HCT116 (cell line): ENCODE data around the gene LRRC4B. TPM values are rescaled to one million over a fixed set of nuclear protein-coding genes. Genes with fewer than 3 reads are reported as not detected.
A peak's percentile ranks its signal among the peaks of the same experiment; 100 is the strongest.

ENCODE experiments used
- ATAC-seq: fragments of 200-7000 bp; cut with Tn5 transposase; 2 replicates; pipeline ENCODE4 v1.9.1; 2020; ENCODE audit warnings: mild to moderate bottlenecking, moderate library complexity
- BruUV-seq: library from RNA; stranded (reverse); fragments of 400-500 nt; replicated peaks from 2 replicates; lab custom pipeline; 2021; lab: Mats Ljungman, UMichigan
- CTCF ChIA-PET: fragments of 300-600 bp; sonication (Branson Sonifier 250); formaldehyde crosslinking; loops from one replicate; lab custom pipeline; 2021; ENCODE audit warnings: antibody characterized with exemption; lab: Charles Lee
- POLR2A ChIA-PET: fragments of 300-600, 350-600 bp; sonication (Branson Sonifier 250); formaldehyde crosslinking; loops from one replicate; lab custom pipeline; 2021; ENCODE audit warnings: antibody characterized with exemption; lab: Charles Lee
- RAD21 ChIA-PET, 2 experiments: fragments of 300-600 bp; sonication (Branson Sonifier 250); formaldehyde crosslinking; loops; one replicate each; lab custom pipeline; 2023; ENCODE audit warnings: low total read pairs in 2 of 2; ENCODE audit not compliant: uncharacterized antibody in 2 of 2, unreplicated experiment in 2 of 2, low non-redundant PET in 1 of 2; lab: Charles Lee
- DNase-seq: peaks from one replicate; pipeline ENCODE4 v3.0.0-alpha.2; 2010; ENCODE audit warnings: low read depth, low spot score
- H2AFZ ChIP-seq: fragments of 200-600 bp; shearing (Covaris generic), sonication (generic); 2 replicates; pipeline ENCODE4 v1.6.1; 2017; ENCODE audit warnings: low read depth, mixed run types, mixed read lengths, antibody characterized with exemption, low read length; ENCODE audit not compliant: poor library complexity, severe bottlenecking
- H3K27ac ChIP-seq: 2 replicates; pipeline ENCODE4 v1.5.1; 2012; ENCODE audit warnings: low read depth, low read length
- H3K27me3 ChIP-seq: fragments of 200-600 bp; sonication (generic); 2 replicates; pipeline ENCODE4 v1.6.1; 2016; ENCODE audit warnings: mixed run types, low read length, mixed read lengths; ENCODE audit not compliant: insufficient read depth
- H3K36me3 ChIP-seq, 2 experiments: fragments of 200-500 bp in 1 of 2; fragments of 200-600 bp in 1 of 2; sonication (Bioruptor generic) in 1 of 2; sonication (generic) in 1 of 2; 2 replicates each; pipeline versions ENCODE4 v1.5.1 to v1.6.1; 2014 to 2016; ENCODE audit warnings: low read length in 2 of 2, inconsistent platforms in 1 of 2, mixed read lengths in 1 of 2, mixed run types in 1 of 2; ENCODE audit not compliant: insufficient read depth in 2 of 2, control insufficient read depth in 1 of 2
- H3K4me1 ChIP-seq, 2 experiments: fragments of 200-600 bp in 1 of 2; sonication (generic) in 1 of 2; 2 replicates each; pipeline versions ENCODE4 v1.5.1 to v1.6.1; 2012 to 2017; ENCODE audit warnings: low read length in 2 of 2, inconsistent platforms in 1 of 2, mild to moderate bottlenecking in 1 of 2, mixed read lengths in 1 of 2, mixed run types in 1 of 2, moderate library complexity in 1 of 2; ENCODE audit not compliant: insufficient read depth in 2 of 2, control insufficient read depth in 1 of 2
- H3K4me2 ChIP-seq: fragments of 200-600 bp; sonication (generic); 2 replicates; pipeline ENCODE4 v1.6.1; 2017; ENCODE audit warnings: mixed run types, low read length, mixed read lengths
- H3K4me3 ChIP-seq, 2 experiments: fragments of 200-600 bp in 1 of 2; sonication (generic) in 1 of 2; replicated peaks in 1 of 2; 2 replicates each; pipeline ENCODE4 v1.5.1; 2011 to 2016; ENCODE audit warnings: low read length in 2 of 2, control low read depth in 1 of 2, low read depth in 1 of 2, mild to moderate bottlenecking in 1 of 2, mixed read lengths in 1 of 2, mixed run types in 1 of 2
- H3K79me2 ChIP-seq: fragments of 200-600 bp; sonication (generic); 2 replicates; pipeline ENCODE4 v1.6.1; 2017; ENCODE audit warnings: mild to moderate bottlenecking, mixed run types, low read length, moderate library complexity, mixed read lengths; ENCODE audit not compliant: insufficient read depth
- H3K9ac ChIP-seq: fragments of 200-600 bp; sonication (generic); 2 replicates; pipeline ENCODE4 v1.6.1; 2016; ENCODE audit warnings: low read length, mixed read lengths
- H3K9me2 ChIP-seq: fragments of 200-600 bp; sonication (generic), shearing (Covaris generic); 2 replicates; pipeline ENCODE4 v1.6.1; 2017; ENCODE audit warnings: mixed run types, mild to moderate bottlenecking, moderate library complexity; ENCODE audit not compliant: insufficient read depth
- H3K9me3 ChIP-seq, 2 experiments: fragments of 200-500 bp in 1 of 2; fragments of 200-600 bp in 1 of 2; sonication (Bioruptor generic) in 1 of 2; sonication (generic) in 1 of 2; 2 replicates each; pipeline ENCODE4 v1.6.1; 2014 to 2017; ENCODE audit warnings: low read length in 2 of 2, mixed read lengths in 2 of 2, inconsistent platforms in 1 of 2, low read depth in 1 of 2, mild to moderate bottlenecking in 1 of 2, mixed run types in 1 of 2, moderate library complexity in 1 of 2; ENCODE audit not compliant: control insufficient read depth in 1 of 2, insufficient read depth in 1 of 2
- H4K20me1 ChIP-seq: fragments of 200-600 bp; sonication (generic), shearing (Covaris generic); 2 replicates; pipeline ENCODE4 v1.6.1; 2017; ENCODE audit warnings: mixed run types, mild to moderate bottlenecking, moderate library complexity; ENCODE audit not compliant: insufficient read depth
- CEBPB ChIP-seq: IDR thresholded peaks from 2 replicates; pipeline ENCODE4 v1.6.1; 2012; ENCODE audit warnings: low read depth
- EGR1 ChIP-seq: IDR thresholded peaks from 2 replicates; pipeline ENCODE4 v1.6.1; 2012; ENCODE audit warnings: low read depth
- ELF1 ChIP-seq: IDR thresholded peaks from 2 replicates; pipeline ENCODE4 v1.6.1; 2012; ENCODE audit warnings: low read depth, borderline replicate concordance
- EZH2 ChIP-seq: fragments of 200-600 bp; sonication (generic); IDR thresholded peaks from 2 replicates; pipeline ENCODE4 v1.6.1; 2017; ENCODE audit warnings: antibody characterized with exemption, mixed run types
- POLR2A ChIP-seq: IDR thresholded peaks from 2 replicates; pipeline ENCODE4 v1.7.0; 2011; ENCODE audit warnings: borderline replicate concordance; ENCODE audit not compliant: insufficient read depth, insufficient read length; ENCODE audit errors: extremely low read depth
- RAD21 ChIP-seq: IDR thresholded peaks from 2 replicates; pipeline ENCODE4 v1.6.1; 2012; ENCODE audit warnings: low read depth, mild to moderate bottlenecking
- SIN3A ChIP-seq: IDR thresholded peaks from 2 replicates; pipeline ENCODE4 v1.6.1; 2012; ENCODE audit warnings: low read depth
- SP1 ChIP-seq: IDR thresholded peaks from 2 replicates; pipeline ENCODE4 v1.6.1; 2012; ENCODE audit warnings: low read depth
- ZFX ChIP-seq: fragments of 450-650 bp; IDR thresholded peaks from 2 replicates; pipeline ENCODE4 v1.6.1; 2017
- intact Hi-C: fragments of 100-400 bp; cut with micrococcal nuclease; formaldehyde crosslinking; loops from 2 replicates; pipeline ENCODE4 v1.10.0; 2022
- total RNA-seq: library from RNA; stranded (reverse); gene quantifications from one replicate; pipeline ENCODE4 v1.2.1, GENCODE V29; 2021; ENCODE audit not compliant: unreplicated experiment
- TF ChIP-seq, protein P1 (sequence below): IDR thresholded peaks from 2 replicates; pipeline ENCODE4 v1.6.1; 2012; ENCODE audit warnings: low read depth

LRRC4B gene
- total RNA-seq, 1 experiment from 2014 or later = 0.89 TPM

DNA sequence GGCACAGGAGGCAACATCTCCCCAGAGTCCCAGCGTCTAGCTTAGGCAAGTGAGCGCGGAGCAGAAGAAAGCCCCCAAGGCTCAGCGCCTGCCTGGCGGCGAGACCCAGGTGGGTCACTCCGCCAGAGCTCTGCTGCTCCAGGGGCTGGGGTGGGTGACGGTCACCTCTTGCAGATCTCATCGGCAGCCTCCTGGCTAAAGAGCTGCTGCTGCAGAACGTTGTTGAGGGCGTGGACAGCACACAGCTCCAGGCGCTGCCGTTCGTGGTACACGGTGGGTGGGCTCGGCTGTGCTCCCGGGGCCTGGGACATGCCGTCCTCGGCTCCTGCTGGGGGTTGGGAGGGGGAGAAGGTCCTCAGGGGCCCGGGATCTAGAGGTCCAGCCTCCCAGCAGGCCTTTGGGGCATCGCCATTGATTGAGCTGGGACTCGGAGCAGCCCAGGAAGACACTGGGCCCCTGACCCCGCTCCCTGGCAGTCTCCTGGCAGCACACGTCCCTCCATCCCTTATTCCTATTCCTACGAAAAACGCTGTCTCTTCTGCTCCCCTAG, 58.0 kb downstream of the LRRC4B start:
- POLR2A ChIA-PET = no interaction called here
- ATAC-seq = no peak
- no peaks in the 10 kb centered on the region for H4K20me1 ChIP-seq

DNA sequence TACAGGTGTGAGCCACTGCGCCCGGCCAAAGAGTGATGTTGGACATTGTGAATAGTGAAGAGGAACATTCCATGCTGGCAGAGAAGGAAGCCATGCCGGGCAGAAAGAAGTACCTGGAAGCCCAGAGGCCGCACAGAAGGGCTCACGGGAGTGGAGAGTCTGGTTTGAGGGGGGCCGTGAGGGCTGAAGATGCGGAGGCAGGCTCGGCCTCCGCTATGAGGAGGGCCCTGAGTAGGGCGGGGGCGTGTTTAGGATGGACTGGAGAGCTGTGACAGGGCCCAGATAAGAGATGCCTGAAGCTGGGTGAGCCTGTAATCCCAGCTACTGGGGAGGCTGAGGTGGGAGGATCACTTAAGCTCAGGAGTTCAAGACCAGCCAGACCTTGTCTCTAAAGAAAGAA, 58.9 kb downstream of the LRRC4B start:
- DNase-seq = no peak
- Histone ChIP-seq H4K20me1 (no peaks in the 10 kb centered on the region), H2AFZ (no peak overlapping the region), H3K9me3 (no peaks in the 10 kb centered on the region), H3K4me2 (no peak overlapping the region), H3K9ac (no peak overlapping the region), H3K27me3 (no peaks in the 10 kb centered on the region), H3K27ac (no peak overlapping the region), H3K79me2 (peaks cover 8% of the 10 kb centered on the region; the same call in 1 of the 2 replicates), H3K4me3 (no peak overlapping the region), H3K9me2 (no peaks in the 10 kb centered on the region), H3K4me1 (peaks cover 3 to 15% of the 10 kb centered on the region in 2 experiments; a peak in 3 of 4 replicates), H3K36me3 (no peaks in the 10 kb centered on the region; a peak in 1 of 4 replicates)
- intact Hi-C loops = no loop called here
- no peak for ATAC-seq
- no TSS peak for BruUV-seq
- ChIA-PET RAD21 (no interaction called here), CTCF (no interaction called here), POLR2A (interaction anchor here (0.6 kb wide), 1 partner anchor 484 kb away, joined by 3 read pairs; no protein-coding TSS in a partner anchor)
- no peak for TF ChIP-seq ELF1
- TF ChIP-seq, protein P1, sequence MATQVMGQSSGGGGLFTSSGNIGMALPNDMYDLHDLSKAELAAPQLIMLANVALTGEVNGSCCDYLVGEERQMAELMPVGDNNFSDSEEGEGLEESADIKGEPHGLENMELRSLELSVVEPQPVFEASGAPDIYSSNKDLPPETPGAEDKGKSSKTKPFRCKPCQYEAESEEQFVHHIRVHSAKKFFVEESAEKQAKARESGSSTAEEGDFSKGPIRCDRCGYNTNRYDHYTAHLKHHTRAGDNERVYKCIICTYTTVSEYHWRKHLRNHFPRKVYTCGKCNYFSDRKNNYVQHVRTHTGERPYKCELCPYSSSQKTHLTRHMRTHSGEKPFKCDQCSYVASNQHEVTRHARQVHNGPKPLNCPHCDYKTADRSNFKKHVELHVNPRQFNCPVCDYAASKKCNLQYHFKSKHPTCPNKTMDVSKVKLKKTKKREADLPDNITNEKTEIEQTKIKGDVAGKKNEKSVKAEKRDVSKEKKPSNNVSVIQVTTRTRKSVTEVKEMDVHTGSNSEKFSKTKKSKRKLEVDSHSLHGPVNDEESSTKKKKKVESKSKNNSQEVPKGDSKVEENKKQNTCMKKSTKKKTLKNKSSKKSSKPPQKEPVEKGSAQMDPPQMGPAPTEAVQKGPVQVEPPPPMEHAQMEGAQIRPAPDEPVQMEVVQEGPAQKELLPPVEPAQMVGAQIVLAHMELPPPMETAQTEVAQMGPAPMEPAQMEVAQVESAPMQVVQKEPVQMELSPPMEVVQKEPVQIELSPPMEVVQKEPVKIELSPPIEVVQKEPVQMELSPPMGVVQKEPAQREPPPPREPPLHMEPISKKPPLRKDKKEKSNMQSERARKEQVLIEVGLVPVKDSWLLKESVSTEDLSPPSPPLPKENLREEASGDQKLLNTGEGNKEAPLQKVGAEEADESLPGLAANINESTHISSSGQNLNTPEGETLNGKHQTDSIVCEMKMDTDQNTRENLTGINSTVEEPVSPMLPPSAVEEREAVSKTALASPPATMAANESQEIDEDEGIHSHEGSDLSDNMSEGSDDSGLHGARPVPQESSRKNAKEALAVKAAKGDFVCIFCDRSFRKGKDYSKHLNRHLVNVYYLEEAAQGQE = no peak
- TF ChIP-seq SP1 = no peak
- no peak for TF ChIP-seq POLR2A
- TF ChIP-seq CEBPB = no peak
- TF ChIP-seq SIN3A = no peak
- TF ChIP-seq ZFX = no peak
- no peak for TF ChIP-seq EZH2
- no peak for TF ChIP-seq RAD21

More for the DNA sequence above, 58.0 kb downstream of the LRRC4B start:
- Histone ChIP-seq H3K4me1 (peaks cover 3 to 15% of the 10 kb centered on the region in 2 experiments; a peak in 3 of 4 replicates), H3K4me2 (peak overlapping the region; percentile 91), H3K27me3 (no peaks in the 10 kb centered on the region), H3K9ac (peak overlapping the region; percentile 90), H3K4me3 (peak overlapping the region; percentile 82 to 90), H3K9me3 (no peaks in the 10 kb centered on the region), H3K79me2 (peaks cover 8% of the 10 kb centered on the region; the same call in 1 of the 2 replicates), H2AFZ (no peak overlapping the region), H3K9me2 (no peaks in the 10 kb centered on the region), H3K36me3 (no peaks in the 10 kb centered on the region; a peak in 1 of 4 replicates), H3K27ac (peak overlapping the region; percentile 77)
- TF ChIP-seq RAD21 (no peak), EGR1 (no peak)
- intact Hi-C loops = no loop called here
- DNase-seq = no peak
- no TSS peak for BruUV-seq
- RAD21 ChIA-PET = no interaction called here
- CTCF ChIA-PET = interaction anchor here (1.7 kb wide), 1 partner anchor 153 kb away, joined by 6 read pairs; no protein-coding TSS in a partner anchor
